ENCODE data around the gene TSHZ2.

GRCh38 chr20:53214392-53214791, 242.2 kb downstream of the TSHZ2 start:
- TF ChIP-seq EZH2phosphoT487 (IDR thresholded peaks at IDR 0.05; ENCODE audit: low read depth, severe bottlenecking, unreplicated experiment) (no peak), CTCF (IDR thresholded peaks at IDR 0.05; ENCODE audit: poor library complexity) (no peak)
